ENCODE results near the gene FMN1.

Gene FMN1

DNA sequence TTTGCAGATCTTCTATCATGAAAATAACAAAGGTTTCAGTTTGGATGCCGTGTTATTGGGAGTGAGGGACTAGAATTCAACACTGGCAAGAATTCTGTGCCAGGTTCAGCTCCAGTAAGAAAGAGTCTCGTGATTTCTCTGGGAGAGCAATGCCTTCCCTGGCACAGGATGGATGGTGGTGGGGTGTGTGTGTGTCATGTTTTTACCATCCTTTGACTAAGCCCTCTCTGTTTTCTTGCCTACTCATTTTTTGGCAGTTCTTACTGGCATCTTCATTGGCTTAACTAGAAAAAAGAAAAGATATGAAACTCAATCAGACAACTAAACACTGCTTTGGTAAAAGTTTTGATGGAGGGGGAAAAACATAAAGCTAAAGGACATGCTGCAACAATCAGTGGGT, 86.6 kb downstream of the FMN1 start:
- H3K9me3 Mint-ChIP-seq, result no peaks in the 10 kb centered on the region

GRCh38 chr15:33104212-33104611, 90.3 kb downstream of the FMN1 start:
- Mint-ChIP-seq H3K27ac (no peak overlapping the region), H3K36me3 (no peaks in the 10 kb centered on the region), H3K4me1 (no peaks in the 10 kb centered on the region), H3K4me3 (no peak overlapping the region), H3K9me3 (no peaks in the 10 kb centered on the region)
- ATAC-seq, result peak; percentile 83
- no peak for DNase-seq (ENCODE audit: low spot score in 2 of 2)

More for the DNA sequence above, 86.6 kb downstream of the FMN1 start:
- ATAC-seq (no peak), DNase-seq (ENCODE audit: low spot score in 2 of 2) (no peak)
- Mint-ChIP-seq H3K4me1 (no peaks in the 10 kb centered on the region), H3K27ac (no peak overlapping the region), H3K4me3 (no peak overlapping the region), H3K36me3 (no peaks in the 10 kb centered on the region)

DNA sequence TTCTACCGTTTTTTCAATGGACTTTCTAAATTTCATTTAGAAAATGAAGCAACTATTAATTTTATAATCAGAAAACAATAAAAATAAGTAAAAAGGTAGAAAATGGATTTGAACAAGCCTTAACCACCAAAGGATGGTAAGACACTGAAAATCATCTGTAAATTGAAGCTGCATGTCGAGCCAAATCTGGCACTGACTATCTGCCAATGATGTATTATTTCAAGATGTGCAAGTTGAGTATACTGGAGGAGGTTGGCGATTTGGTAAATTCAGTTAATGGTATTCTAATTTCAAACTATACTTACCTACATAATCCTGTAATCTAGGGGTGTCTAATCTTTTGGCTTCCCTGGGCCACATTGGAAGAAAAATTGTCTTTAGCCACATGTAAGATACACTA, 93.5 kb downstream of the FMN1 start:
- no peak overlapping the region for H3K27ac Mint-ChIP-seq
- H3K4me1 Mint-ChIP-seq, result no peaks in the 10 kb centered on the region
- ATAC-seq (no peak), DNase-seq (ENCODE audit: low spot score in 2 of 2) (no peak)
- H3K4me3 Mint-ChIP-seq, result no peak overlapping the region
- H3K9me3 Mint-ChIP-seq, result no peaks in the 10 kb centered on the region
- no peaks in the 10 kb centered on the region for H3K36me3 Mint-ChIP-seq

- DNase-seq (ENCODE audit: low spot score in 2 of 2), result no peak
- Mint-ChIP-seq H3K27ac (no peak overlapping the region), H3K9me3 (no peaks in the 10 kb centered on the region), H3K4me3 (no peak overlapping the region), H3K36me3 (no peaks in the 10 kb centered on the region), H3K4me1 (no peaks in the 10 kb centered on the region)
- ATAC-seq, result no peak
These were observed 94.2 kb downstream of the FMN1 start for GRCh38 chr15:33100314-33100713.

DNA sequence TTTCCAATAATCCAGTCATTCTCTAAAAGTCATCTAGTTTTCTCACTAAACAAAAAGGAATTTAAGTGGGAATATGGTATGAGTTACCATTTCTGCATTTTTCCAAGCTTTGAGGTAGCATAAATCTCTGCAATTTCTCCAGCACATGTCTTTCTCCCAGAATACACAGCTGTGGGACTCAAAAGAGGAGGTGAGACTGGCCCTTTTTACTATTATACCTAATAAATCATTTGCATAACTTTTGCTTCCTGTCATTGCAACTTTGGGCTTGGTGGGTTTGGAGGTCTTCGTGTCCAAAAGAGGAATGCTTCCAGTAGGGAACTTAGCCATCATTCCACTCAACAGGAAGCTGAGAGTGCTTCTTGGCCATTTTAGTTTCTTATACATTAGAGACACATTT, 94.8 kb downstream of the FMN1 start:
- Mint-ChIP-seq H3K4me3 (no peak overlapping the region), H3K36me3 (no peaks in the 10 kb centered on the region), H3K4me1 (no peaks in the 10 kb centered on the region), H3K9me3 (no peaks in the 10 kb centered on the region), H3K27ac (no peak overlapping the region)
- DNase-seq (ENCODE audit: low spot score in 2 of 2) (no peak), ATAC-seq (no peak)

DNA sequence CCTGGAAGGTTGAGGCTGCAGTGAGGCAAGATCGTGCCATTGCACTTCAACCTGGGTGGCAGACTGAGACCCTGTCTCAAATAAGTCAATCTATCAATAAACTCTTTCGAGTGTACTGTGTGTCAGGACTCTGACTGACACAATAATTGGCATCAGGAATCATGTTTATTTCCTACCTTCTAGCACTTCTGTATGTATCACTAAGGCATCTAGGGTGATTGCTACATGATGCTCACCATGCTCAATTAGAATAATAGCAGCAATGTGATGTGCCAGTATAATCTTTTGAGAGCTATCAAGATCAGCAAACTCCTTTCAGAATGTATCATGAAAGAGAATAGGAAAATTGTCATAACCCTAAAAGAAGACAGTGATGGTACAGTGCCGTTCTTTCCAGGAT, 95.3 kb downstream of the FMN1 start:
- Mint-ChIP-seq H3K9me3 (no peaks in the 10 kb centered on the region), H3K27ac (no peak overlapping the region), H3K36me3 (no peaks in the 10 kb centered on the region), H3K4me3 (no peak overlapping the region), H3K4me1 (no peaks in the 10 kb centered on the region)
- DNase-seq (ENCODE audit: low spot score in 2 of 2) (no peak), ATAC-seq (no peak)

- ATAC-seq, result no peak
- Mint-ChIP-seq H3K4me3 (no peak overlapping the region), H3K27ac (no peak overlapping the region), H3K4me1 (no peaks in the 10 kb centered on the region), H3K9me3 (no peaks in the 10 kb centered on the region), H3K36me3 (no peaks in the 10 kb centered on the region)
- no peak for DNase-seq (ENCODE audit: low spot score in 2 of 2)
These were observed 96.1 kb downstream of the FMN1 start for GRCh38 chr15:33098094-33099058.

DNA sequence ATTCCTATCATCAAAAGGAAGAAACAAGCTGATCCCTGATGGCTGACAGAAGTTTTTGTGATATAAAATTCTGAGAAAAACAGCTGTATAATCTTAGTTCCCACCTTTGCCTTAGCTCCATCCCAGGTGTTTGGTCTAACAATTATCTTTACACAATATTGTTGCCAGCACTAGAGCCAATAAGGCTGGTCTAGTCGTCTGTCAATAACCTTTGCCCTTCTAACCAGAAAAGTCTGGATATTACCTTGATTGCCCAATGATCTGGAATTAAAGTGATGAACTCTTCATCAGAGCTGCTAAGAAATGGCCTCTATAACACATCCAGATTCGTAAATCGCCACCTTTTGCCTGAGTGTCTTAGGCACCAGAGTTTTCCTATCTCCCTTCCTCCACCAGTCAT, 98.4 kb downstream of the FMN1 start:
- ATAC-seq, result no peak
- H3K36me3 Mint-ChIP-seq, result no peaks in the 10 kb centered on the region
- H3K9me3 Mint-ChIP-seq, result no peaks in the 10 kb centered on the region

DNA sequence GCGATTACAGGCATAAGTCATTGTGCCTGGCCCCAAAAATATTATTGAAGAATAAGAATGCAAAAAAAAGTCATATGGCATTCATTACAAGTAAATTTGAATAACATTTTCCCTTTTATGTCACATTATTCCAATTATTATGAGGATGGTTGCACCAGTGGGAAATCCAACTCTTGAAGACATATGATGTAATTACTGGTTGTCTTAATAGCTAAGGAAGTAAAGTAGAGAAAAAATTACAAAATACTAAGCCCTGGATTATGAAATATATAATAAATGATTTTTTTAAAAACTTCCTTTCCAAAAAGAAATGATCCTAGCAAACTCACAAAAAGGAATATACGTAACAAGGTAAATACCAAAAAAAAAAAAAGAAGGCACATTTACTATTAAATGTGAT, 98.9 kb downstream of the FMN1 start:
- Mint-ChIP-seq H3K4me1 (no peaks in the 10 kb centered on the region), H3K27ac (no peak overlapping the region), H3K4me3 (no peak overlapping the region), H3K9me3 (no peaks in the 10 kb centered on the region), H3K36me3 (no peaks in the 10 kb centered on the region)
- DNase-seq (ENCODE audit: low spot score in 2 of 2), result no peak
- no peak for ATAC-seq

More for the DNA sequence above, 98.4 kb downstream of the FMN1 start:
- H3K4me1 Mint-ChIP-seq, result no peaks in the 10 kb centered on the region
- H3K4me3 Mint-ChIP-seq, result no peak overlapping the region
- no peak overlapping the region for H3K27ac Mint-ChIP-seq
- no peak for DNase-seq (ENCODE audit: low spot score in 2 of 2)

GRCh38 chr15:33094336-33094735, 100.2 kb downstream of the FMN1 start:
- H3K9me3 Mint-ChIP-seq, result no peaks in the 10 kb centered on the region
- no peaks in the 10 kb centered on the region for H3K4me1 Mint-ChIP-seq
- DNase-seq (ENCODE audit: low spot score in 2 of 2) (no peak), ATAC-seq (no peak)
- no peak overlapping the region for H3K27ac Mint-ChIP-seq
- H3K36me3 Mint-ChIP-seq, result no peaks in the 10 kb centered on the region
- no peak overlapping the region for H3K4me3 Mint-ChIP-seq

- H3K4me3 Mint-ChIP-seq, result no peak overlapping the region
- H3K36me3 Mint-ChIP-seq, result no peaks in the 10 kb centered on the region
- no peaks in the 10 kb centered on the region for H3K4me1 Mint-ChIP-seq
- no peaks in the 10 kb centered on the region for H3K9me3 Mint-ChIP-seq
- DNase-seq (ENCODE audit: low spot score in 2 of 2), result no peak
- ATAC-seq, result no peak
- no peak overlapping the region for H3K27ac Mint-ChIP-seq
These were observed 101.3 kb downstream of the FMN1 start for GRCh38 chr15:33093222-33093621.

DNA sequence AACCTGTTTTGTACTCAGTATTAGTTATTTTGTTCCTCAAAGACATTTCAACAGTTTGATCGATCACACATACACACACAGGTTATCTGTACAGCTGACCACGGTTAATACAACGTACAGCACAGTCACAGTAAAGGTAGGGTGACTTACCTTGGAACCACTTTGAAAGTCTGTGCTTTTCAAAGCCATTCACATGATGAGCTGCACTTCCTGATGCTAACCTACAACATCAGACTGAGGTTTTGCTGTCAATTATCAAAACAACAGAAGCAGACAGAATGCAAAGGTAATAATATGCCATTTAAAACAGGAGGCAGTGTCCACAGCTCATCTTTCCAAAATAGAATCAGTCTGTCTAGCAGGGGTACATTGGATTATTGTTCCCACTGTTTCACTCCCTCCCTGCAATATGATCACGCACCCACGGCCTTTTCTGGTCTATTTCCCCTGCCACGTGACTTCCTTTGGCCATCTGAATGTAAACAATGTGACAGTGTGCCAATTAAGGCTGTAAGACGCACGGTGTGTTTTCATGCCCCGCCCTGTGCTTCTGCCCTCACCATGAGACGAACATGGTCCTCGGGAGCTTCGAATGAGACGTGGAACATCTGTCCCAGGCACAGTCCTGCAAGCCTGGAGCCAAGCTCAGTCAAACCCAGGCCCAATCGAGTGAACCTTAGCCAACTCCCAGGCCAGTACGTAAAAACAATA, 102.4 kb downstream of the FMN1 start:
- DNase-seq (ENCODE audit: low spot score in 2 of 2), result no peak
- H3K36me3 Mint-ChIP-seq, result no peaks in the 10 kb centered on the region
- no peak for ATAC-seq
- no peak overlapping the region for H3K27ac Mint-ChIP-seq
- H3K4me3 Mint-ChIP-seq, result no peak overlapping the region
- H3K4me1 Mint-ChIP-seq, result no peaks in the 10 kb centered on the region
- no peaks in the 10 kb centered on the region for H3K9me3 Mint-ChIP-seq

DNA sequence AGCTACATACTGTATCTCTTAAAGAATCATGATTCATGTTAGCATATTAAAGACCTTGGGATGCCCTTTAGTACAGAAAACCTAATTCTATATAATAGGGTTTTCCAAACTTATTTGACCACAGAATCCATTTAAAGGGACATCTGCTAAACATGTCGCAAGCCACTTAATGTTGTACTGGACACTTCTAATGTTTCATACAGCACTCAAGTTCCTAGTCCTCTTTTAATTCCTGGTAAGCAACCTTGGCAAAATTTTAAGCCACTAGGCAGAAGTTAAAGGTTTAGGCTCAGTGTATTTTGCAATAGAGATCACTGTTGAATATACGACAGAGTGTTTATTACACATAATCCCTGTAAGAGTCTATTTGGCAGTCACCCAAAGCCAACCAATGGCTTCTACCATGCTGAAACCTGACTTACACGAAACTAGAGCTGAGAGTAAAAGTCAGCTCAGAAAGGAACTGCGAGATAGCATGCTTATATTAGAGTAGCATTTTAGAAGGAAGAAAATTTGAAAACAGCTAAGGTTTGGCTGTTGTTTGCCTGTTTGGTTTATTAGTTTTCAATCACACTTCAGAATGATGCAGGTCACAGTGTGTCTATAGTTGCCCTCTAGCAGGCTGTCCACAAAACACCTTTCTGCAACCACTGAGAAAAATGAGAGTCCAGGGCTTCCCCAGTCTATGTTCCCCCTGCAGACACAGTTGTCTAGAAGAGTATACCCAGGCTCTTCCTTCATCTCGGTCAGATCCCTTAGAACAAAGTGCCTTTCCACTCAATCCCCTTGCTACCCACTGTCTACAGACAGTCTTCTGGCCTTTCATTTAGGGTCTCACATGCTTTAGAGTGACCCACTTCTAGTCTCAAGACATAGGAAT, 104.4 kb downstream of the FMN1 start:
- Mint-ChIP-seq H3K4me1 (no peaks in the 10 kb centered on the region), H3K36me3 (no peaks in the 10 kb centered on the region), H3K9me3 (no peaks in the 10 kb centered on the region), H3K4me3 (no peak overlapping the region), H3K27ac (no peak overlapping the region)
- no peak for ATAC-seq
- no peak for DNase-seq (ENCODE audit: low spot score in 2 of 2)

- Mint-ChIP-seq H3K4me3 (no peak overlapping the region), H3K4me1 (no peaks in the 10 kb centered on the region), H3K27ac (no peak overlapping the region), H3K36me3 (no peaks in the 10 kb centered on the region), H3K9me3 (no peaks in the 10 kb centered on the region)
- ATAC-seq (no peak), DNase-seq (ENCODE audit: low spot score in 2 of 2) (no peak)
These were observed 105.2 kb downstream of the FMN1 start for GRCh38 chr15:33089165-33089877.

All from stimulated activated effector memory CD8-positive, alpha-beta T cell treated with anti-CD3 and anti-CD28 coated beads, Interleukin-12 subunit alpha, Interleukin-12 subunit beta, amount 100 ng/mL, for 72 hours (primary cell).